A673 (cell line): ENCODE data around the gene RPL36AL. TPM values are rescaled to one million over a fixed set of nuclear protein-coding genes. Genes with fewer than 3 reads are reported as not detected.

Source experiments
- BruUV-seq: library from RNA; stranded (reverse); fragments of 400-500 nt; replicated peaks from 2 replicates; lab custom pipeline; 2021; lab: Mats Ljungman, UMichigan
- CTCF ChIA-PET: fragments of 300-600 bp; sonication (Branson Sonifier 250); formaldehyde crosslinking; loops from one replicate; lab custom pipeline; 2022; ENCODE audit warnings: antibody characterized with exemption; lab: Charles Lee
- POLR2A ChIA-PET: fragments of 300-600 bp; sonication (Branson Sonifier 250); formaldehyde crosslinking; loops from one replicate; lab custom pipeline; 2022; ENCODE audit warnings: antibody characterized with exemption; ENCODE audit not compliant: low non-redundant PET; lab: Charles Lee
- DNase-seq: peaks from one replicate; pipeline ENCODE4 v3.0.0-alpha.2; 2015; ENCODE audit warnings: low spot score
- H3K27ac ChIP-seq: fragments of 200-600 bp; sonication (generic); 2 replicates; pipeline ENCODE4 v1.5.1; 2016; ENCODE audit warnings: mixed run types, low read depth, mild to moderate bottlenecking, mixed read lengths, antibody characterized with exemption, low read length; ENCODE audit not compliant: poor library complexity, severe bottlenecking
- H3K27me3 ChIP-seq: fragments of 200-600 bp; sonication (generic); replicated peaks from 2 replicates; pipeline ENCODE4 v1.6.1; 2017; ENCODE audit warnings: mixed run types, low read depth, mild to moderate bottlenecking, mixed read lengths, antibody characterized with exemption, low read length; ENCODE audit not compliant: insufficient read depth, poor library complexity
- H3K36me3 ChIP-seq: fragments of 200-600 bp; sonication (generic); 2 replicates; pipeline ENCODE4 v1.6.1; 2016; ENCODE audit warnings: mixed run types, mild to moderate bottlenecking, mixed read lengths, antibody characterized with exemption, low read length; ENCODE audit not compliant: insufficient read depth, poor library complexity, severe bottlenecking
- H3K4me1 ChIP-seq: fragments of 200-600 bp; sonication (generic); 2 replicates; pipeline ENCODE4 v1.6.1; 2017; ENCODE audit warnings: mixed run types, mild to moderate bottlenecking, mixed read lengths, antibody characterized with exemption, low read length; ENCODE audit not compliant: insufficient read depth, poor library complexity, severe bottlenecking
- H3K4me3 ChIP-seq: fragments of 200-600 bp; sonication (generic); 2 replicates; pipeline ENCODE4 v1.5.1; 2016; ENCODE audit warnings: low read depth, mixed run types, mild to moderate bottlenecking, mixed read lengths, low read length; ENCODE audit not compliant: poor library complexity, severe bottlenecking
- H3K9me3 ChIP-seq: fragments of 200-600 bp; sonication (generic); 2 replicates; pipeline ENCODE4 v1.6.1; 2016; ENCODE audit warnings: mixed run types, low read depth, mild to moderate bottlenecking, mixed read lengths, antibody characterized with exemption, low read length; ENCODE audit not compliant: poor library complexity, severe bottlenecking
- EZH2 ChIP-seq: fragments of 200-600 bp; sonication (generic); IDR thresholded peaks from 2 replicates; pipeline ENCODE4 v1.6.1; 2017; ENCODE audit warnings: borderline replicate concordance, low read depth, mild to moderate bottlenecking, mixed read lengths, antibody characterized with exemption, low read length; ENCODE audit not compliant: poor library complexity, severe bottlenecking
- intact Hi-C: fragments of 100-400 bp; cut with micrococcal nuclease; formaldehyde crosslinking; loops from one replicate; pipeline ENCODE4 v1.10.0; 2022; ENCODE audit not compliant: unreplicated experiment
- total RNA-seq: library from RNA; stranded (reverse); gene quantifications from 2 replicates; pipeline ENCODE4 v1.2.3, GENCODE V29; 2021
- TF ChIP-seq, protein P1 (sequence below): fragments of 300-800, 200-600 bp; sonication (generic); conservative IDR thresholded peaks from 2 replicates; pipeline ENCODE4 v1.5.1; 2017; ENCODE audit warnings: low read depth, mild to moderate bottlenecking, antibody characterized with exemption, low read length, moderate library complexity, mixed read lengths

RPL36AL gene
- total RNA-seq, 1 experiment from 2014 or later, result 202 TPM

DNA sequence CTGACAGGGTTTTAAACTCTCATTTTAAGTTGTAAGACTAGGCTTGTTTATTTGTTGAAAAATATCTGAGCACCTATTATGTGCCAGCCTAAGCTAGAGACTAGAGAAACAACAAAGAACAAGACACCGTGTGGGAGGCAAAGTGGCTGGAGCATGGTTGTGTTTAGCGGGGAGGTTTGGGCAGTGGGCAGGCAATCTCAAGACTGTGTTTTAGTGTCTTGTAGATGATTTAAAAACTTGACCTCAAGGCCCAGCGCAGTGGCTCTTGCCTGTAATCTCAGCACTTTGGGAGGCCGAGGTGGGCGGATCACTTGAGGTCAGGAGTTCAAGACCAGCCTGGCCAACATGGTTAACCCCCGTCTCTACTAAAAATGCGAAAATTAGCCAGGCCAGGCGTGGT lies 7.8 kb downstream of the RPL36AL start:
- BruUV-seq, result no TSS peak
- Histone ChIP-seq H3K4me3 (no peak overlapping the region), H3K4me1 (no peaks in the 10 kb centered on the region), H3K27me3 (no peaks in the 10 kb centered on the region), H3K36me3 (peaks cover 34% of the 10 kb centered on the region), H3K27ac (no peak overlapping the region), H3K9me3 (no peaks in the 10 kb centered on the region)
- CTCF ChIA-PET, result no interaction called here
- TF ChIP-seq, protein P1, sequence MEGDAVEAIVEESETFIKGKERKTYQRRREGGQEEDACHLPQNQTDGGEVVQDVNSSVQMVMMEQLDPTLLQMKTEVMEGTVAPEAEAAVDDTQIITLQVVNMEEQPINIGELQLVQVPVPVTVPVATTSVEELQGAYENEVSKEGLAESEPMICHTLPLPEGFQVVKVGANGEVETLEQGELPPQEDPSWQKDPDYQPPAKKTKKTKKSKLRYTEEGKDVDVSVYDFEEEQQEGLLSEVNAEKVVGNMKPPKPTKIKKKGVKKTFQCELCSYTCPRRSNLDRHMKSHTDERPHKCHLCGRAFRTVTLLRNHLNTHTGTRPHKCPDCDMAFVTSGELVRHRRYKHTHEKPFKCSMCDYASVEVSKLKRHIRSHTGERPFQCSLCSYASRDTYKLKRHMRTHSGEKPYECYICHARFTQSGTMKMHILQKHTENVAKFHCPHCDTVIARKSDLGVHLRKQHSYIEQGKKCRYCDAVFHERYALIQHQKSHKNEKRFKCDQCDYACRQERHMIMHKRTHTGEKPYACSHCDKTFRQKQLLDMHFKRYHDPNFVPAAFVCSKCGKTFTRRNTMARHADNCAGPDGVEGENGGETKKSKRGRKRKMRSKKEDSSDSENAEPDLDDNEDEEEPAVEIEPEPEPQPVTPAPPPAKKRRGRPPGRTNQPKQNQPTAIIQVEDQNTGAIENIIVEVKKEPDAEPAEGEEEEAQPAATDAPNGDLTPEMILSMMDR, result no peak
- no peak for TF ChIP-seq EZH2
- POLR2A ChIA-PET, result no interaction called here
- DNase-seq, result no peak
- intact Hi-C loops, result no loop called here

DNA sequence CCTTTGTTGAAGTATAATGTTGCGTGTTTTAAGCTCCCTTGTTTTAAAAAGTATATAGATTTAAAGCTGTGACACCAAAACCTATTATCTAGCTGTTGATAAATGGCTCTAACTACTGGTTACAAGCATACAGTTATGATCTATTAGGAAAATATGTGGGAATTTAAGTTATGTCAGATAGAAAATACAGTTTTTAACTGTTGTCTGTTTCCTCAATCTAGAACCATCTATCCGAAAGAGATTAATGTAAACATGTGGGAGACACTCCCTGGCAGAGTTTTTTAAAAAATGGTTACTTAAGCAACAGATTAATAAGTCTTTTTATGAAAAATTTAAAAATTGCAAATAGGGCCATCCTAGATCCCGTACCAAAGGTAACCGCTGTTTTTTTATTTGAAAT lies 8.2 kb downstream of the RPL36AL start:
- ChIA-PET CTCF (no interaction called here), POLR2A (no interaction called here)
- TF ChIP-seq EZH2, result no peak
- TF ChIP-seq, protein P1, result no peak
- Histone ChIP-seq H3K36me3 (peaks cover 34% of the 10 kb centered on the region), H3K27me3 (no peaks in the 10 kb centered on the region), H3K27ac (no peak overlapping the region), H3K4me3 (no peak overlapping the region), H3K4me1 (no peaks in the 10 kb centered on the region), H3K9me3 (no peaks in the 10 kb centered on the region)
- intact Hi-C loops, result no loop called here
- no peak for DNase-seq
- no TSS peak for BruUV-seq

DNA sequence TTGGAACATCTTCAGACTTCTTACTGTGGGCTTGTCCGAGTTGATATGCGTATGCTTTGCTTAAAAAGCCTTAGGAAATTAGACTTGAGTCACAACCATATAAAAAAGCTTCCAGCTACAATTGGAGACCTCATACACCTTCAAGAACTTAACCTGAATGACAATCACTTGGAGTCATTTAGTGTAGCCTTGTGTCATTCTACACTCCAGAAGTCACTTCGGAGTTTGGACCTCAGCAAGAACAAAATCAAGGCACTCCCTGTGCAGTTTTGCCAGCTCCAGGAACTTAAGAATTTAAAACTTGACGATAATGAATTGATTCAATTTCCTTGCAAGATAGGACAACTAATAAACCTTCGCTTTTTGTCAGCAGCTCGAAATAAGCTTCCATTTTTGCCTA lies 12.8 kb downstream of the RPL36AL start:
- Histone ChIP-seq H3K4me3 (no peak overlapping the region), H3K36me3 (peaks cover 30% of the 10 kb centered on the region), H3K4me1 (no peaks in the 10 kb centered on the region), H3K27me3 (no peaks in the 10 kb centered on the region), H3K27ac (no peak overlapping the region), H3K9me3 (no peaks in the 10 kb centered on the region)
- ChIA-PET CTCF (no interaction called here), POLR2A (no interaction called here)
- no peak for DNase-seq
- BruUV-seq, result no TSS peak
- intact Hi-C loops, result no loop called here
- no peak for TF ChIP-seq EZH2
- TF ChIP-seq, protein P1, result no peak
